NCI-H1417 treated with DMSO at 0.1 percent for 48 hours (cell line): ENCODE measurements around the gene PADI2.

Experiments used
- DNase-seq: peaks from one replicate; lab custom pipeline; 2025; lab: John Stamatoyannopoulos, UW

PADI2 gene

DNA sequence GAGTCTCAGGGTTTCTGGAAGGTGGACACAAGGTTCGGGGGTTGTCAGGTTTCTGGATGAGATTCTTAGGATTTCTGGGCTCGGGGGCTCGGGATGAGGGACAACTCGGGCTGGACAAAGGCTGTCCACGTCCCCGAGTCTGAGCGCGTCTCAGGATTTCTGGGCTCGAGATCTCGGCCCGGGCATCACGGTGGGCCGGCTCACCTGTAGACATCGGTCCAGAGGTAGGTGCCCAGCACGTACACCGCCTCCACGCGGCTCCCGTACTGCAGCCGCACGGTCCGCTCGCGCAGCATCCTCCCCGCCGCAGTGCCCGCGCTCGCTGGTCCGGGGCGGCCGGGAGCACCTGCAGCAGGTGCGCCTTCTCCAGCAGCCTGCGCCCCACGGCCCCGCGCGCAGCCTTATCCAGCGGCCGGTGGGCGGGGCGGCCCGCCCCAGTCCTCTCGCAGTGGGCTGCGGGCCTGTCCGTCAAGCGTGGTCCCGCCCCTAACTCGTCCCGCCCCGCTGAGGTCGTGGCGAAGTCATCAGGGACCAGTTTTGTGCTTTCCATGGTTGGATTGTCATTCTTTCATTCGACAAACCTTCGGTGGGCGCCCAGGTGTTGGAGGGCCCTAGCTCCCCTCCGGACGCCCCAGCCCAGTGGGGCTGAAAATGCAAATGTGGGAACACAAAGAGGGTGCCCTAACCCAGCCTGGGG, at the start of gene PADI2:
Gene PADI2 (minus strand): TSS at position 376 of the 697 bp plus-strand sequence. CDS start 80 bp downstream, at position 296.
- no peak for DNase-seq

DNA sequence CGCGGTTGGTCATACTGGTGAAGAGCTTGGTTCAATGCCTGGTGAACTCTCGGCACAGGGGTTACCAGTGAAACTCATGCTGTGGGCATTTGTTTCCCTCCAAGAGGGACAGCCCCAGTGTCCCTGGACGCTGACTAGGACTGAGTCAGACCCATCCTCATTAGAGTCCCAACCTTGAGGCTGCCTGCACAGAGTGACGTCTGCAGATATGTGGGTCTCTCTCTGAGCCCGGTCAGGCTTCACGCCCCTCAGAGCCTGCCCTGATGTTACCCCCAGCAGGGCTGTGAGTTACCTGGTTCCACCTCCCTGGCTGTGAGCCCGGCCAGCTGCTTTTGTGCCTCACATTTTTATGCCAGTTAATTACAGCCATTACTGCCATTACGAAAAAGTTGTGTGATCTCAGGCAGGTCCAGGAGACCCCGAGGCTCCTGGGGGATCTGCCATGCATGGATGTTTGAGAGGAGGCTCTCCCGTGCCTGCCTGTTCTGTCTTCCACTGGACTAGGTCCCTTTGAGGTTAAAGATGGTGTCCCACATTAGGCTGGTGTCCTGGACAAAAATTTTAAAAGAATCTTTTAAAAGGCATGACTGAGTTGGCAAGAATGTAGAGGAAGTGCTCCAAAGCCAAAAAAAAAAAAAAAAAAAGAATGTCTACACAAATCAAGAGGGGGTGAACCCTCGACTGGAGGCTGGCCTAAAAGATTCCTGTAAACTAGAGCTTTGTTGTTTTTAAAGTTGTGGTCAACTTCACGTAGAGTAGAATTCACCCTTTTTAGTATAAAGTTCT, 49.0 kb upstream of the PADI2 start:
- no peak for DNase-seq

DNA sequence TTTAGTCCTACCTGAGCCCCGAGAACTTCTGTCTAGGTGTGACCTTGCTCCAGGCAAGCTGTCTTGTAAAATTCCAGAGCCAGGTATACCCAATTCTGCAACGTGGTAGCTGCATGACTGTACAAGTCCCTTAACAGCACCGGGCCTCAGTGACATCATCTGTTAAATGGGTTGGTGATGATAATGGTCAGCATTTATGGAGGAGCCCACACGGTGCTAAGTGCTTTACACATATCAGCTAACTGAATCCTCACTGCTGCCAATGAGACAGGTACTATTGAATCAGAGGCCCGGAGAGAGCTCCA, 48.5 kb upstream of the PADI2 start:
- no peak for DNase-seq

DNA sequence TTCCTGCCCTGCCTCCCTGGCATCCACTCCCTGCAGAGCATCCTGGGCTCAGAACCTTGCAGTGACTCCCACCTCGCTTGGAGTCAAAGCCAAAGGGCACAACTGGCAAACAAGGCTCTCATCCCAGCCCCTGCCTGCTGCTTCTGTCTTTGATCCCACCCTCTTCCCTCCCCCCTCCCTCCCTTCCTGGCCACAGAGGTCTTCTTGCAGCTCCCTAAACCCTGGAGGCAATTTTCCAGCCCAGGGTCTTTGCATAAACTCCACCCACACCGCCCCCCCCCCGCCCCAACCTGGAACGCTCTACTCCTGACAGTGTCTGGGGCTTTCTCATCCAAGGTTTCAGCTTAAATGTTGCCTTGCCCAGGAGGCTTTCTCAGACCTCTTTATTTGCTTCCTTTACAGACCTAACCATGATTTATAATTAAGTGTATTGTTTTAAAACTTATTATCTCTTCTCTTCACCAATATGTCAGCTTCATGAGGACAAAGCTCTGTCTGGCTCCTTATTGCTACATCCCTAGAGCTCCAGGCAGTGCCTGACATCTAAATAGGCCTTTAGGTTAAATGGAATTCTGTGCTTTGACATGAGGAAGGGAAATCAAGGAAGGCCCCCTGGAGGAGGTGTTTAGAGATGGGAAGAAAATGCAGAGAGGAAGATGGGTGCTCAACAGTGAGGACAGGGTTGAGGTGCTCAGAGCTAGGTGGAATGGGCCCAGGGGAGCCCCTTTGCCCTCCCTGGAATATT, 48.0 kb upstream of the PADI2 start:
- no peak for DNase-seq

DNA sequence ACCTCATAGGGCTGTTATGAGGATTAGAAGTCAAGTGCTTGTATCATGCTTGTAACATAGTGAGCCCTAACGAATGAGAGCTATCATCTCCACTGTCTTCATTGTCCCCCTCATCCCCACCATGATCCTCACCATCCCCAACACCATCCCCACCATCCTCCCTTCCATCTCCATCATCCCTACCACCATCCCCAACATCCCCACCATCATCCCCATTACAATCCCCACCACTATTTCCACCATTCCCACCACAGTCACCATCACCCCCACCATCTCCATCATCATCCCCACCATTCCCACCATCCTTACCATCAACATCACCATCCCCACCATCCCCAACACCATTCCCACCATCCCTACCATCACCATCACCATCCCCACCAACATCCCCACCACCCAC, 46.6 kb upstream of the PADI2 start:
- DNase-seq: no peak

DNA sequence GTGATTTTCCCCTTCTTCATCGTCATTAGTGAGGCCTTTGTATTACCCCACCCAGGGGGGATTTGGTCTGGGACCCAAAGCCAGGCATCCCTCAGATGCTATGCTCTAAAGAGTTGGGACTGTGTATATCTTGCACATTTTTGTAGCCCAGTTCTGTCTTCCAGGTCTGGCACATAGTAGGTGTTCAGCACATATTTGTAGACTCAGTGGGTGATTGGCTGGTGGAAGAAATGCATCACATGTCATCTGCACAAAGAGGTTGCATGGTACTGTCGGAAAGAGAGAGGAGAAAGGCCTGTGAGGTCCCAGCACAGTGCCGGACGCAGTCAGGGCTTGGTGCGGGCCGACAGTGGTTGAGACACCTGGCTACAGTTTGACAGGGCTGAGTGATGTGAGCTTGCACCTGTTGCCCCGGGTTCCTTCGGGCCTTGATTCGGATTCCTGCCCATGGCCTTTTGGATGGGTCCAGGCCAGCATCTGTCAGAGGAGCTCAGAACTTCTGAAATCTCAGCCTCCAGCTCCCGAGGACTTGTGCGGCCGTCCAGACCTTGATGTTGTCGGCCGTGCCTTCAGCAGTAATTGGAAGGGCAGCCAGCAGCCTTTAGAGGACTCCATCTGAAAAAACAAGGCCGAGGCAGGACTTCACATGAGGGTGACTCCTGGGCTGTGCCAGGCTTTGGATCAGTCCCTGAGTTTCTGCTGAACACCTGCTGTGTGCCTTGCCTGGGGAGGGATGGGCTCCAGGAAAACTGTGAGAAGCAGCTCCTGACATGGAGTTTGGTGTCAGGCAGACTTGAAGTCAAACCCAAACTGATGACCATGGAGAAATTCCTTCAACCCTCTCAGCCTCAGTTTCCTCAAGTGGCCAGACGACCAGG, 44.8 kb upstream of the PADI2 start:
- DNase-seq: no peak

DNA sequence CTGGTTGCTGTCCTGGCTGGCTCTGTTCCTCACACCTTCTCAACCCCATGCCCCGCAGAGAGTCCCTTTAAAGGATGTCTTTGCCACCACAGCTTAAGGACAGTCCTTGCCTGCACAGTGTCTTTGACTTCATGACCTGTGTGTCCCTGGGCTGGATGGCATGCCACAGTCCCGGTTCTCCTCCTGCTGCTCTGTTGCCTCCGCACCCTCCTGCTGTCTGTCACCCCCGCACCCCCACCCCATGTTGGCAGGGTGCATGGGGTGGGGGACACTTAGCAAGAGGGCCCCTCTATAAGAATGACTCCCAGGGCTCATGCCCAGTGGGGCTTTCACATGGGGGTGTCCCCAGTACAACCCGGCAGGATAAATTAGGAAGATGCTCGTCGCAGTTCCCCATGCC, 44.1 kb upstream of the PADI2 start:
- DNase-seq: no peak

DNA sequence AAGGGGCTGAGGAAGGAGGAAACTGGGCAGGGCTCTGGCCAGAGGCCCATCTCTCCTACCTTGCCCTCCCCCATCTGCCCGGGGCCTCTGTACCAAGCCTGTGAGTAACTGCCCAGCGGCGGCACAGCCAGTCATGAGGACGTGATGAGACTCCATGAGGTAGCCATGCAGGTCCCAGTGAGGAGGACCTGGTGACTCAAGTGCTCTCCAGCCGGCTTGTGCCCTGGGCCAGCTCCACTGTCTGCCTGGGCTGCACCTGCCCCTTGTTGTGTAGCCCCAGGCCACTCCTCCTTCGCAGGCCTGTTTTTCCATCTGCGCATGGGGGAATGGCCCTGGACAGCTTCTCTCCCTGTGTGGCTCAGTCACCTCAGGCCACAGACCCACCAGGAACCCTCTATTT, 43.7 kb upstream of the PADI2 start:
- no peak for DNase-seq

DNA sequence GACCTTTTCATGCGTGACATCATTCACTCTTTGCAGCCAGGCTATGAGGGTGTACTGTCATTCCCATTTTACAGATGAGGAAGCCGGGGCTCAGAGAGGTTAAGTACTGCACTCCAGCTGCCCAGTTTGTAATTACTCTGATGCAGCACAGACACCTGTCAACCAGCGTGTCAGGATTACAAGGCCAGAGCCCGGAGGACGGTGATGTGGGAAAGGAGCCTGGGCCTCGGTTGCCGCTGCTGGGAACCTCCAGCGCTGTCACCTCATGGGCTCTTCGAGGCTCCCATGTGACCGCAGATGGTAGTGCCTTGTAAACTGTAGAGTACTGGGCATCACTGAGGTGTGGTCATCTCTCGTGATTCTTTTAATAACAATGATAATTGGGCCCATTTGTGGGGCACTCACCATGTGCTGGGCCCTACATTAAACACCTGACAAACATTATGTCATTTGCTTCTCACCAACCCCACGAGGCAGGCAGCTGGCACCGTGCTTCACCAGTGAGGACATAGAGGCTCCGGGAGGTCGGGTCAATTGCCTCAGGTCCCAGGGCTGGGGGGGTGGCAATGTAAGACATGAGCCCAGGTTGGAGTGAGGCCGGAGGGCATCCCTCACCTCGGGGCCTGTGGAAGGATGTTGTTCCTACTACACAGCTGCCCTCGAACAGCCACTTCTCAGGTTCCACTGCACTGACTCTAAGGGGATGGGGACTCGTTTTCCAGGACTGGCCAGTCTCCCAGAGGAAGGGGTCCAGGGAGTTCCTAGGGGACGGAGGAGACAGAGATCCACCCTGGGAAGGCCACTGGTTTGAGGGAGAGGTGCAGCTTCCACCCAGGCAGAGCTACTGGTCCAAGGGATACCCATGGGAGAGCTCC, 42.9 kb upstream of the PADI2 start:
- no peak for DNase-seq

DNA sequence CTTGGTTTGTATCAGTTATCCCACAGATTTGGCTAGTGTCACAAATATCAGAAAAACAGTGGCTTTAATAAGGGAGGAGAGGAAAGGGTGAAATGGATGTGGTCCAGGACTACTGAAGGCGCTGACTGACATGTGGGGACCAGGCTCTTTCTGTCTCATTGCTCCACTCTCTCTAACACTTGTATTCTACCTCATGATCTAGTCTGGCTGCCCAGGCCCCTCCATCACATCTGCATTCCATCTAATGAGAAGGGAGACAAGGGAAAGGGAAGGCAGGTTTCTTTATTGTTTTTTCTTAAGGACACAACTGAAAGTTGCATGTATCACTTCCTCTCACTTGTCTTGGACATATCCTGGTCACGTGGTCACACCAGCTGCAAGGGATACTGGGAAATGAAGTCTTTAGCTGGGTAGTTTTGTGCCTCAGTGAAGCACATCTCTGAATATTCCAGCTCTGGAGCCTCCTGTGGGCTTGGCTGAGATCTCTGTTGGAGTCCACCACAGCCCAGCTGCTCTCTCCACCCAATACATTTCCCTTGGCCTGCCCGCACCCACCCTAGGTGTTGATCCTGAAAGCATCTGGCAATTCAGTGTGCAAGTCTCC, 42.0 kb upstream of the PADI2 start:
- no peak for DNase-seq

DNA sequence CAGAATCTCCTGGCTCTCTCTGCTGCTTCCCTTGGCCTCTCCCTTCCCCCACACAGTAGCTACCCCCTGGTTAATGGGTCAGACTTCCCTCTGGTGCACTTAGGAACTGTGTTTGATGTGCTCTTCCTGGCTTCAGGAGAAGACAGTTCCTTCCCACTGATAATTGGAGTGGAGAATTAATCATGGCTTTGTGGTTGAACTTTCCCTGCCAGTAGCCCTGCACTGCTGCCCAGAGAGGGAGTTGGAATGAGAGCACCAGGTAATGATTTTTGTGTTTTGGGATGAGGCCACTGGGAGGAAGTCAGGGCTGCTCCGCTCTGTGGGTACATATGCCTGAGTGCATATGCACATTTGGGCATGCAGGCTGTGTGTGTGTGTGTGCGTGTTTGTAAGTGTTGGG, 39.7 kb upstream of the PADI2 start:
- DNase-seq: no peak

DNA sequence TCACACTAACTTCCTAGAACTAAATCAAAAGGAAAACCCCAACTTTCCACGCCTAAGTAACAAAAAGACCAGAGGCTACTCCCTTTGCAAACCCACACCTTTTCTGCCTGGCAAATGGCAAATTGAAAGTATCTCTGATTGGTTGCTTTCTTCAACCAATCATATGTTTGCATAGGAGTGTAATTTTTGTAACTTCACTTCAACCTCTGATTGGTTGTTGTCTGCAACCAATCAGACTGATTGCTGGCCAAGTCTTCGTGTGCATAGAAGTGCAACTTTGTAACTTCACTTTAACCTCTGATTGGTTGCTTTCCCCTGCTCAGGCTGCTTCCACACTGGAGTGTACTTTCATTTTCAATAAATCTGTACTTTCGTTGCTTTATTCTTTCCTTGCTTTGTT, 36.9 kb upstream of the PADI2 start:
- DNase-seq: no peak

DNA sequence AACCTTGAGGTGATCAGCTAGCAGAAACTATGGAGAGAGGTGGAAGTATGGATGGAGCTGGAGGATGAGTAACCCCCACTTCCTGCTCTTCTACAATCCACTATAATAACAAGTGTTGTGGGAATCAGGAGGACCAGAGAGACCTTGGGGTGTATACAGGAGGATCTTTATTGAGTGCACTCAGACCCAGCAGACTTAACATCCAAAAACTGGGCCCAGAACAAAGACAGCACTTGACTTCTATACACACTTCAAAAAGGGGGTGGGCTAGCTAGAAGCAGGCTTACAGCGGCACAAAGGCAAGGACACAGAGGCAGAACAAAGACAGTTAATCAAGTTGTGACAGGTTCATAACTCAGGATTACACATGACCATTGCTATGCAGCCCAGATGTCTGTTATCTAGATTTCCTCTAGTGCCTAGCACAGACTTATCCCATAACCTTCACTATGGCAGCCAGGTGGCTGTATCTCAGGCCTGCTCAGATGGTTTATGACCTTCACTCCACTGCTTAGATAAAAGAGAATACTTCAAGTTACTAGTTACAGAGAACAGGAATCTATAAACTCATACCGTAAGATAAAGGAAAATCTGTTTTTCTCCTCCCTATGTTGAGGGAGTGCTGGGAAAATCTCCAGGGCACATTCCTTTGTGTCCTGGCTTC, 36.1 kb upstream of the PADI2 start:
- no peak for DNase-seq

DNA sequence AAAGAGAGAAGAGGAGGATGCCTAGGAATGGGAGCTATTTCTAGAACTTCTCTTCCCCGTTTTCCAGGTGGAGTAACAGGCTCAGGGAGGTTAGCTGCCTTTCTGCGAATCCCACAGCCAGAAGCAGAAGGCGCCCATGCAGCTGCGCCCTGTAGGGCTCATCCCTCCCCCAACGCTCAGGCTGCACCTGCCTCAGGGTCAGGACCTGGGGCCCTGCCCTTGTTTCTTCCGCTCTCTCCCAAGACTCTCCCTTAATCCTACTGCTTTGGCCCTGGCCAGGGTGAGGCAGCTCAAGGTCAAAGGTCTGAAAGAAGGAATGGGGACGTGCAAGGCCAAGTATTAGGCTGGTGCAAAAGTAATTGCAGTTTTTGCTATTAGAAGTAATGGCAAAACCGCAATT, 30.5 kb upstream of the PADI2 start:
- DNase-seq: no peak

DNA sequence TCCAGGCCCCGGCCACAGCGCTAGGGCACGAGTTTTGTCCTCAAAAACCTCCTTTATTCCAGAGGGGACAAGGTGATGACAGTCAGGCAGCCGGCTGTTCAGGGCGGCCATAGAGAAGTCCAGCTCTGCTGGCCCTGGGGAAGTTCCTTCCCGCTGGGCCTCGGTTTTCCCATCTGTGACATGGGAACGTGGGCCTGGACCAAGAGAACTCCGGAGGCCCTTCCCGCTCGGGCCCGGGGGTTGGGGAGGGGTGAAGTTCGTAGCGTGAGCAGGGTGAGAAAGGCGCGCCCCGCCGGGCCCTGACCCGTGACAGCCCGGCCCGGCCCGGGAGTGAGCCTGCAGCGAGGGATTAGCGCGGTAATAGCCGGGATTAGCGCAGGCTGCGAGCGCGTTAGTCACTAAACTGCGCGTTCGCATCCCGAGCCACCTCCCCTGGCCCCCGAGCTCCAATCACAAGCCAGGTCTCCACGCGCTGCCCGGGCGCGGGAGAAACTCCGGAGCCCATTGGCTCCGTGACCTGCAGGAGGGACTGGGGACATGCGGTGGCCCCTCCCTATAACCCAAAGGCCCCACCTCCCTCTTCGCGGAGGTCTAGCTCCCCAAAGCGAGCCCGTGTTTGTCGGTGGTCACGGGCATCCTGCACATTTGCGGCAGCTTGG, 29.8 kb upstream of the PADI2 start:
- no peak for DNase-seq

DNA sequence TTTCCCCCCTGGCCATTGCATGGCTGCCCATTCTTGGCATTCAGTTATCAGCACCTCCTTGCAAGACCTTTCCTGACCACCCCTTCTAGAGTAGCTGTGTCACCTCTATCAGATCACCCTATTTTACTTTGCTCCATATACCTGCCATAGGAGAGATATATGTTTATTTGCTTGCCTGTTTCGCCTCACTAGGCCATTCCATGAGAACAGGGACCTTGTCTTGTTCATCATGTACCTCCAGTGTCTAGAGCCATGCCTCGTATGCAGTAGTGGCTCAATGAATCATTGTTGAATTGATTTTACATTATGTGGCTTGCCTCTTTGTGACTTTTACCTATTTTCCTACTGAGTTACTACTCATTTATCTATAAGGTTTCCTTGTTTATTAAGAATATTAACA, 26.4 kb upstream of the PADI2 start:
- no peak for DNase-seq

DNA sequence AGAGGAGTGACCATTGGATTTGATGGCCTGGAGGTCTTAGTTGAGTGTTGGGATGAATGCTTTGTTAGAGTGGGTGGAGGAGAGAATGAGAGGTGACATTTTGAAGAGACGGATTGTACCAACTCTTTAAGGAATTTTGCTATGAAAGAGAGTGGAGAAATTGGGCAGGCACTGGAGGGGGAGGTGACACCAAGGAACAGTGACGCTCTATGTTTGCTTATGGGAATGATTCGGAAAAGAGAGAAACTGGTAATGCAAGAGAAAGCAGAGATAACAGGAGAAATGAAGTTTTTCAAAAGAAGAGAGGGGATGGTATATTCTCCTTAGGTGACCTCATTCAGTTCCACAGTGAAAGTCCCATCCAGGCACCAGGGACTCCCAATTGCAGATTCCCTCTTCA, 24.5 kb upstream of the PADI2 start:
- no peak for DNase-seq

DNA sequence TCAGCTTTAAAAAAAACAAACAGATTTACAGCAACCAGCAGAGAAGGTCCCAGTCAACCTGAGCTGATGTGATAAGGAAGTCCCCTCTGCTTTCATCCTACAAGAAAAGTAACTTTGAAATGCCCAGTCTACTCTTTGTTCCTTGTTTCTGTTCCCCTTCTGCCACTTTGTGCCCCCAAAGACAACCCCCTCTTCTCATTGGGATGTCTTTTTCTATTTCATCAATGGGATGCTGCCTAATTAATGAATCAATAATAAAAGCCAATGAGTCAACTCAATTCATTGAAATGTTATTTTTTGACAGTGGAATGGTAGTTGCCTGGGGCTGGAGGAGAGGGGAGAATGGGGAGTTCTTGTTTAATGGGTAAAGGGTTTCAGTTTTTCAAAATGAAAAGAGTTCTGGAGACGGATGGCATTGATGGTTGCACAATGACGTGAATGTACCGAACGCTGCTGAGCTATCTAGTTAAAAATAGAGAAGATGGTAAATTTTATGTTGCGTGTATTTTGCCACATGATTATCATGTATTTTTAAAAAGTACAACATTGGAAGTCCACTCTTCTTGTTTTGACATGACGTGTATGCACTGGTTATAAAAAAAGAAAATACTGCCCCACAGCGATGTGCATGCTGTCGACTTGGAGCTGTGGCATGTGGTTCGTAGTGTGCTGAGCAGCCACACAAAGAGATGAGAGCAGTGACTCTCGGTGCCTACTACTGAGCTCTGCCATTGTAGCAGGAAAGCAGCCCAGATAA, 22.4 kb upstream of the PADI2 start:
- no peak for DNase-seq

DNA sequence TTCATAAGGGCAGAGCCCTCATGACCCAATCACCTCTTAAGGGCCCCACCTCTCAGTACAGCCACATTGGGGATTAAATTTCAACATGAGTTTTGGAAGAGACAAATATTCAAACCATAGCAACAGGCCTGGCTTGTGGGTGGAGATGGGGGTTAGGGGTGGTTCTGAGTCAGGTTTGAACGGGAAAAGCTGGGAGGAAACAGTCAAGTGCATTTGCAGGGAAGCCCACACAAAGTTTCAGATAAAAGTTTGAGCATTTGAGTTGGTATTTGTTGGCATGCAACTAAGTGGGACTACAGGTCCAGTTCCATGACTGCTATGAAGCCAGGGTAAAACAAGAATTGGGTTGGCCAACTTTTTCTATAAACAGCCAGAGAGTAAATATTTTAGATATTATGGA, 21.0 kb upstream of the PADI2 start:
- no peak for DNase-seq
